Lower lobe of right lung (tissue), 2 donors: ENCODE measurements around the gene RASSF8. TPM values are rescaled to one million over a fixed set of nuclear protein-coding genes. Genes with fewer than 3 reads are reported as not detected.

Experiments used
- ATAC-seq, 2 donors: fragments of 200-7000 bp; cut with Tn5 transposase; one replicate each; pipeline ENCODE4 v1.9.1; 2020 to 2022; ENCODE audit warnings: mild to moderate bottlenecking in 2 of 2, moderate library complexity in 2 of 2
- DNase-seq: peaks from one replicate; pipeline ENCODE4 v3.0.0-alpha.2; 2020
- H3K27ac ChIP-seq: fragments of 200-600 bp; one replicate; pipeline ENCODE4 v1.8.0; 2022
- H3K27me3 ChIP-seq: fragments of 200-600 bp; one replicate; pipeline ENCODE4 v1.8.0; 2022; ENCODE audit warnings: low read depth
- H3K36me3 ChIP-seq: fragments of 200-600 bp; one replicate; pipeline ENCODE4 v1.8.0; 2022; ENCODE audit warnings: mild to moderate bottlenecking
- H3K4me1 ChIP-seq: fragments of 200-600 bp; one replicate; pipeline ENCODE4 v1.8.0; 2022
- H3K4me3 ChIP-seq: fragments of 200-600 bp; one replicate; pipeline ENCODE4 v1.8.0; 2022; ENCODE audit warnings: mild to moderate bottlenecking
- H3K9me3 ChIP-seq: fragments of 200-600 bp; one replicate; pipeline ENCODE4 v1.8.0; 2022
- CTCF ChIP-seq: fragments of 200-600 bp; IDR thresholded peaks from one replicate; pipeline ENCODE4 v1.8.0; 2022; ENCODE audit warnings: antibody characterized with exemption, mild to moderate bottlenecking
- intact Hi-C: fragments of 100-400 bp; cut with DNase I; formaldehyde crosslinking; loops from one replicate; pipeline ENCODE4 v1.11.0; 2022
- total RNA-seq: library from RNA; stranded (reverse); fragmentation: NEBNext Ultra II Directional; extraction: Animal tissue kit (Norgen Biotek cat#: 25700); gene quantifications from one replicate; pipeline ENCODE4 v1.2.1, GENCODE V29; 2021
- donor health status: DM: no; HTN: yes; CAD: no; lungs with severe emphysema.

RASSF8 gene
- total RNA-seq, 1 donor from 2014 or later: 62.1 TPM

- Histone ChIP-seq H3K27ac (no peak overlapping the region), H3K4me1 (peaks cover 32% of the 10 kb centered on the region), H3K4me3 (no peak overlapping the region), H3K36me3 (no peaks in the 10 kb centered on the region), H3K9me3 (no peaks in the 10 kb centered on the region), H3K27me3 (no peaks in the 10 kb centered on the region)
- TF ChIP-seq CTCF: no peak
- ATAC-seq: no peak
- no peak for DNase-seq
- intact Hi-C loops: no loop called here
These were observed 84.2 kb downstream of the RASSF8 start for GRCh38 chr12:26042645-26043044.

GRCh38 chr12:26043135-26044006 lies 84.9 kb downstream of the RASSF8 start:
- H3K36me3 ChIP-seq: no peaks in the 10 kb centered on the region
- ATAC-seq: no peak
- no peak for DNase-seq
- intact Hi-C loops: no loop called here
- TF ChIP-seq CTCF: no peak
- peaks cover 26% of the 10 kb centered on the region for H3K4me1 ChIP-seq
- H3K27ac ChIP-seq: no peak overlapping the region
- no peaks in the 10 kb centered on the region for H3K27me3 ChIP-seq
- H3K9me3 ChIP-seq: no peaks in the 10 kb centered on the region
- H3K4me3 ChIP-seq: no peak overlapping the region

GRCh38 chr12:26044007-26044394 lies 85.5 kb downstream of the RASSF8 start:
- peaks cover 26% of the 10 kb centered on the region for H3K4me1 ChIP-seq
- intact Hi-C loops: no loop called here
- TF ChIP-seq CTCF: no peak
- no peaks in the 10 kb centered on the region for H3K27me3 ChIP-seq
- H3K4me3 ChIP-seq: no peak overlapping the region
- no peaks in the 10 kb centered on the region for H3K36me3 ChIP-seq
- ATAC-seq (no peak), DNase-seq (no peak)
- H3K27ac ChIP-seq: no peak overlapping the region
- H3K9me3 ChIP-seq: no peaks in the 10 kb centered on the region

GRCh38 chr12:26044592-26044991 lies 86.1 kb downstream of the RASSF8 start:
- H3K36me3 ChIP-seq: no peaks in the 10 kb centered on the region
- peaks cover 26% of the 10 kb centered on the region for H3K4me1 ChIP-seq
- ATAC-seq: no peak
- no peak for TF ChIP-seq CTCF
- intact Hi-C loops: no loop called here
- no peak for DNase-seq
- H3K4me3 ChIP-seq: no peak overlapping the region
- no peak overlapping the region for H3K27ac ChIP-seq
- no peaks in the 10 kb centered on the region for H3K9me3 ChIP-seq
- no peaks in the 10 kb centered on the region for H3K27me3 ChIP-seq

GRCh38 chr12:26046203-26046602 lies 87.7 kb downstream of the RASSF8 start:
- no peaks in the 10 kb centered on the region for H3K36me3 ChIP-seq
- intact Hi-C loops: no loop called here
- no peak overlapping the region for H3K27ac ChIP-seq
- no peak for DNase-seq
- ATAC-seq: no peak
- H3K4me3 ChIP-seq: no peak overlapping the region
- H3K4me1 ChIP-seq: peaks cover 21% of the 10 kb centered on the region
- TF ChIP-seq CTCF: no peak
- H3K27me3 ChIP-seq: no peaks in the 10 kb centered on the region
- H3K9me3 ChIP-seq: no peaks in the 10 kb centered on the region
